CD4-positive, alpha-beta T cell treated with Interleukin-10 for 1 hour (primary cell): Measurements from ENCODE around the gene HBP1.
"Not testable (repeated sequence)": the region's sequence is repeated elsewhere in the genome, so short reads cannot be mapped to it uniquely, and the experiment has no call there.

Experiments
- DNase-seq: peaks from one replicate; pipeline ENCODE4 v3.0.0-alpha.2; 2020

Gene HBP1, protein sequence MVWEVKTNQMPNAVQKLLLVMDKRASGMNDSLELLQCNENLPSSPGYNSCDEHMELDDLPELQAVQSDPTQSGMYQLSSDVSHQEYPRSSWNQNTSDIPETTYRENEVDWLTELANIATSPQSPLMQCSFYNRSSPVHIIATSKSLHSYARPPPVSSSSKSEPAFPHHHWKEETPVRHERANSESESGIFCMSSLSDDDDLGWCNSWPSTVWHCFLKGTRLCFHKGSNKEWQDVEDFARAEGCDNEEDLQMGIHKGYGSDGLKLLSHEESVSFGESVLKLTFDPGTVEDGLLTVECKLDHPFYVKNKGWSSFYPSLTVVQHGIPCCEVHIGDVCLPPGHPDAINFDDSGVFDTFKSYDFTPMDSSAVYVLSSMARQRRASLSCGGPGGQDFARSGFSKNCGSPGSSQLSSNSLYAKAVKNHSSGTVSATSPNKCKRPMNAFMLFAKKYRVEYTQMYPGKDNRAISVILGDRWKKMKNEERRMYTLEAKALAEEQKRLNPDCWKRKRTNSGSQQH

DNA sequence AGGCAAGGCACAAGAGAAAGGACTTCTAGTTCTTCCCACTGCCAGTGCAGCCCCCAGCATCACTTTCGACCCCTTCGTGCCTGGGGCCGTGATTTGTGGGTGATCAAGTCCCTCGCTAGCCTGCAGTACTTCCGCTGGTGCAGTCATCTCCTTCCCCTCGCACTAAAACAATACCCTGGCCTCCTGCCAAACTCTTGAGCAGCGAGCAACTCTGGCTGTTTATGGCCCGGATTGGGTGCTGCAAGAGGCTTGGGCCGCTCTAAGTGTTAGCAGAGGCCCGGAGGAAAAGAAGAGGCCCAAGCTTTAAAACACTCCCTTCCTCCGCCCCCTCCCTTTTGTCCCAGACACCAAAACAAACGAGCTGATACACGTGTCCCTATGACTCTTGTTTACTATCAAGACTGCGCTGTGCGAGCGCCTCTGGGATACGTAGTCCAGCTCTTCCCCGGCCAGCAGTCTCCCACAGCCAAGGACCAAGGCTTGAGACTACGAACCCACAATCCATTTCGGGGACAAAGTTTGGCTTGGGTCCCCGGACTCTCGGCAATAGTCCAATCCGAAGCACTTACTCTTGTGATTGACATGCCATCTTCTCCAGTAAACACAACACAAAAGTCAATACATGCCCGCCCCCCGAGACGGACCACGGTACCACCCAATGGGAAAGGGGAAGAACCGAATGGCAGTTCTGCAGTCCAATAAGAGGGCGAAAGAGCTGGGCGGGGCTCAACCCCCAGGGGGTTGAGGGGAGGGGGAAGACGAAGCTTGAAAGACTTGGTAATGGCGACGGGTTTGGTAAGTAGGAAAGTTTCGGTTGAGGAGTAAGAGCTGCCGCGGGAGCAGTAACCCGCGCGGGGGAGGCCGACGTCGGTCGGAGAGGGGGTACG, at the start of gene HBP1:
HBP1 (plus strand) TSS at position 771 of the 887 bp plus-strand sequence. CDS start 10,891 bp downstream, outside the sequence.
- peak; percentile 100 for DNase-seq

DNA sequence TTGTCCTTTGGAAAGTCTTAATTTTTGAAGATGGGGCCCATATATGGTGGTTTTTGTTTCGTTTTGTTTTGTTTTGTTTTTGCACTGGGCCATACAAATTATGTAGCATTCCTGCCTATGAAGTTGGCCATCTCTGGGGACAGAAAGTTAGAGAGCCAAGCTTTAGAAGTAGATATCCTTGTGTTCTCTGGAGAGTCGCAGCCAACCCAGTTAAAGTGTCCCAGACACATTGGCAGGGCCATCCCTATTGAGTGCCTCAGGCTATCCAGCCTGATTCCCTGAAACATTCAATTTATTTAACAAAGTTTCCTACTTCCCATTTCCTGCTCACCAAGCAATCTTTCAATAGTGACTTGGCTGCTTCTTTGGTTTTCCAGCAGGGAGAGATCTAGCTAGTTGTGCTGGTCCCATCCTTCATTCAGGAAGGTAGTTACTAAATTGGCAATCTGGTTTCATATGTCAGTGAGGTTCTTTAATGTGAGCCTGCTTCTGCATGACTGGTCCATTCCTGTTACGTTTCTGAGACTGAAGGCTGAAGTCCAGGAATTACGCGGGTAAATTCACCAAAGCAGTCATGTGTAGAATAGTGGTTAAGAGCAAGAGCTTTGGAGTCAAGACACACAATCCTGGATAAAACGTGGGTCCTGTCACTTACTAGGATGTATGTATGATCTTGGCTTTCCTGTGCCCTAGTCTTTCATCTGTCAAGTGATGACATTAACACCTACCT, 49.3 kb upstream of the HBP1 start:
- no peak for DNase-seq

DNA sequence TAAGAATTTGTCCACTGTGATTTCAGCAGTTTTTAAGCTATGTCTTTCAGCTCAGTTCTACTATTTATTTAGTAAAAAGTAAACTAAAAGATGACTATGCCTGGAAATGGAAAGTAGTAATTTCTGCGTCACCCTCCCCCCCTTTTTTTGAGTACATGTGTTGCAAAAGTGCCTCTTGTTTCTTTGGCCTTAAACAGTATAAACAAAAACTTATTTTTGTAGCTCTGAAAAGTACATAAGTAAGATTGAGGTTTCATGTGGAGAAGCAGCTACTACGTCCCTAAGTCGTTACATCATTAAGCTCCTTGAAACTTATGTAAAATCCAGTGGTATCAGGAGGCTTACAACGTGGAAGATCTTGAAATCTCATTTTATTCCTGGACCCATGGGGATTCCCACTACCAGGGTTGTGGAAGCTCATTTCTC, 46.3 kb upstream of the HBP1 start:
- DNase-seq, result no peak

DNA sequence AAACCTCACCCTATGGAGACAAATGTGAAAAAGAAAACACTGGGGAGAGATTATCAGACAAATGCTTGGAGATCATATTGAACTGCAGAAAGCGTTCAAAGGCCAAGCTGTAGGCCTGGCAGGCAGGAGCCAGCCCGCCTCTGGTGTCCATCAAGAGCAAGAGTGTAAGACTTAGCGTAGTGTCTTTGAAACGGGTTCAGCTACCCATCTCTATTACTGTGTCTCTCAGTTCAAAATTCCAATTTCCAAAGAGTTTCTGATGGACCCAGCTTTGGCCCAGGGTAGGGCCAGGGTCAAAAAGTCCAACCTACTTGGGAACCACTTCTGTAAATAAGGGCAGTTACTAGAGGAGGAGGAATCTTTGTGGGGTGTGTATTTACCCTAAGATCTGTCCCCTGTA, 45.4 kb upstream of the HBP1 start:
- no peak for DNase-seq

DNA sequence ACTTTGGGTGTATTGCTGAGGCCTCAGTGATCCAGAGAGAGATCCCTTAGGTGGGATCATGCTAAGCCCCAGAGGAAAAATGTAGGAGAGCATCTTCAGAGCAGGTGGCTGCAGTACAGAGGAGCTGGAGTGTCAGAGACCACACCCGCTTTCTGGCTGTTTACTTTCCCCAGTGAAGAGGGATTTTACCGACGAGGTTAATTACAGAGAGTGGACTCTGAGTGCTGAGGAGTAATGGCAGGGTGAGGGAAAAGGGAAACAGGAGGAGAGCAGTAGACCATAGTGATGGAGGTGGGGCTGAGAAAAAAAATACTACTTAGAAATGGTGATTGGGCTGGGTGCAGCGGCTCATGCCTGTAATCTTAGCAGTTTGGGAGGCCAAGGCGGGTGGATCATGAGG, 43.3 kb upstream of the HBP1 start:
- no peak for DNase-seq

DNA sequence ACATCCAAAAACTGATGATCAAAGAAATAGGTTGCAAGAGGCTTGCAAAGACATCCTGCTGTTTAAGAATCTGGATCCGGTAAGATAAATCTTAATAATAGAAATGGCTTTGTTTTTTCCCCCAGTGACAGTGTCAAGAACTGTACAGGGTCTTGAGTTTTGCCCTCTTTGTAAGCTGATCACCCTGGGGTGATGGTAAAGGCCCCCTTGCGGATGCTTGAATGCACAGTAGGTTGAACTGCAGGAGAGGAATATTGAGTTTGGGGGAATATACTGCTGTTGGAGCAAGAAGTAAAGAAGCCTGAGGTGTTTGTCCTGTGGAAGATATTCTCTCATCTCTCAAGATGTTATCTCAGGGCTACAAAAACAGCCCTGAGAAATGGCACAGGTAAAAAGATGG, 40.6 kb upstream of the HBP1 start:
- DNase-seq, result no peak

DNA sequence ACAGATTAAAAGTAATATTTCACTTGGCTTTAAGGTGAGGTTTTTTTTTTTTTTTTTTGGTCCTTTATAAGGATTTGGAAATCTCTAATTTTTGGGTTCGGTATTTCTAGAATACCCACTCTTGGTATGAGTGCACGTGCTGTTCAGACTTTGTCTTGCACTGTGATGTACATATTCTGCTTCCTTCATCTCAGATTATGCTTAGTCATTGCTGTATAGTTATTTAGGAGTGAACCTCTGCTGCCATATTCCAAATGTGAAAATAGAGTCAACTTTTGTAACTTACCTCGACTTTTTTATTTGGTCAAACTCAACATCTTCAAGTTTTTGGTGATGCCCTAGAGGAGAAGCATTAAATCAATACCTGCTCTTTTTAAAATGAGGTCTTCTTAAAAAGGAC, 40.1 kb upstream of the HBP1 start:
- DNase-seq, result no peak

DNA sequence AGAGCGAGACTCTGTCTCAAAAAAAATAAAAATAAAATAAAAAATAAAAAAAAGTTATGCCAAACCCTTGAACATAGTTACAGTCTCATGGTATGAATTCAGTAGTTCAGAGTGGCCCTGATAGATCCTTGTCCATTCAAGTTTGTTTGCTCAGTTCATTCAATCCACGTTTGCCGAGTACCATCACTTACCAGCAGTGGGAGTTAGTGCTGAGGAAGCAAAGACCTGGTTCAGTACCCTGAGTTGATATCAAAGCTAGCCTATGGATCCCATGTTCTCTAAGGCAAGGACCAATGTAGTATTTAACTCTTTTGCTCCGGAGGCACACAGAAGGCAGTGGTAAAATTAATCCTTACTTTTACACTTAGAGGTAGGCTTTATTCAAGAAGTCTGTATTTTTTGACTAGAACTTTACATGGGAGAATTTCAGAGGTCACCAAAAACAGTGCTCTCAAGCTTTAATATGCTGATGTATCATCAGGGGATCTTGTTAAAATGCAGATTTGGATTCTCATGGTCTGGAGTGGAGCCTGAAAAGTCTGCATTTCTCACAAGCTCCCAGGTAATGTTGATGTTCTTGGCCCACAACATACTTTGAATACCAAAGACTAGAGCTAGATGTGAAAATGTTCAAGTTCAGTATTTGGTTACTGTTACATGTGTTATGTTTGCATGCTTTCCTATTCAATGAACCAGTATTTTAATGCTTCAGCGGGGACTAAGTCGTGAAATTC, 38.1 kb upstream of the HBP1 start:
- no peak for DNase-seq

DNA sequence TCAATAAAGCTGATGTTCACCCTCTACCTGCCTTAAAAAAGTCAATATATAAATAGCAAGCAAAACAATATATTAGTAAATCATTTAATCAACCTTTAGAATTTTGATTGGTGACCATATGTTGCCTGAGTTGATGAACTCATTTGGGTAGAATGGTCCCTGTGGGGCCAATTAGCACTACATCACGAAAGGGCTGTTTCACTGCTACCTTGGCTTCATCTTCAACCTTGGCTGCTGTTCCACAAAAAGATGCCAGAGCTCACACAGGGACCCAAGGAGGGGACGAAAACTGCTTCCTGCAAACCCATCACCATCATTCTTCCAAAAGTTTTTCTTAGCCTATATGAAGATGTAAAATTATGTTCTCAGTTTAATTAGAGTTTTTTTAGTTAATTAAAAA, 35.4 kb upstream of the HBP1 start:
- no peak for DNase-seq

DNA sequence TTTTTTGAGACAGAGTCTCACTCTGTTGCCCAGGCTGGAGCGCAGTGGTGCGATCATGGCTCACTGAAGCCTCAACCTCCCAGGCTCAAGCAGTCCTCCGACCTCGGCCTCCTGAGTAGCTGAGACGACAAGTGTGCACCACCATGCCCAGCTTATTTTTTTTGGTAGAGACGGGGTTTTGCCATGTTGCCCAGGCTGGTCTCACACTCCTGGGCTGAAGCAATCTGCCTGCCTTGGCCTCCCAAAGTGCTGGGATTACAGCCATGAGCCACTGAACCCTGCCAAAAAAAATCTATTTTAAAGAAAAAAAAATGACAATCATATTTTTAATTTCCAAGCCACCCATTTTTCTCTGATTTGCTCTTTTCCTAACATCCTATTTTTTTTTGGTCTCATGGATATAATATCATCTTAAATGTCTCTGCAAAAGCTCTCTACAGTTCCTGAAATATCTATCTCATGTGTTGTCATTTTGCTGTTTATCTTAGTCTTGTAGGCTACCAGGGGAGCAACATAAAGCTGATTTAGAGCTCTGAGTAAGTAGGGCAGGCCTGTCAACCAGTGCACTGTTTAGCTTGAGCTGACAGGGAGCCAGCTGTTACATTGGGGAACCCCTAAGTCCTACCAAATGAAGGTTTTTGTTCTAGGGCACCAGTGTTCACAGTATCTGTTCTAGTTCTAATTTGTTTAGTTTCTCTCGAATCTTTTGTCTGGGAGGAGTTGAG, 29.9 kb upstream of the HBP1 start:
- DNase-seq, result no peak

DNA sequence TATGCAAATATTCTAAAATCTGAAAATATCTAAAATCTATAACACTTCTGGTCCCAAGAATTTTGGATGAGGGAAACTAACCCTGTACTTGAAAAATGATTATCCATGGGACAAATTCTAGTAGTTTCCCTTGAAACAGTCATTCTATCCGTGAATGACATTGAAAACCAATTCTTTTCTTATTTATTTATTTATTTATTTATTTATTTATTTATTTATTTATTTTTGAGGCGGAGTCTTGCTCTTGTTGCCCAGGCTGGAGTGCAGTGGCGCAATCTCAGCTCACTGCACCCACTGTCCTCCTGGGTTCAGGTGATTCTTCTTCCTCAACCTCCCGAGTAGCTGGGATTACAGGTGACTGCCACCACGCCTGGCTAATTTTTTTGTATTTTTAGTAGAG, 24.9 kb upstream of the HBP1 start:
- DNase-seq, result not testable (repeated sequence)

DNA sequence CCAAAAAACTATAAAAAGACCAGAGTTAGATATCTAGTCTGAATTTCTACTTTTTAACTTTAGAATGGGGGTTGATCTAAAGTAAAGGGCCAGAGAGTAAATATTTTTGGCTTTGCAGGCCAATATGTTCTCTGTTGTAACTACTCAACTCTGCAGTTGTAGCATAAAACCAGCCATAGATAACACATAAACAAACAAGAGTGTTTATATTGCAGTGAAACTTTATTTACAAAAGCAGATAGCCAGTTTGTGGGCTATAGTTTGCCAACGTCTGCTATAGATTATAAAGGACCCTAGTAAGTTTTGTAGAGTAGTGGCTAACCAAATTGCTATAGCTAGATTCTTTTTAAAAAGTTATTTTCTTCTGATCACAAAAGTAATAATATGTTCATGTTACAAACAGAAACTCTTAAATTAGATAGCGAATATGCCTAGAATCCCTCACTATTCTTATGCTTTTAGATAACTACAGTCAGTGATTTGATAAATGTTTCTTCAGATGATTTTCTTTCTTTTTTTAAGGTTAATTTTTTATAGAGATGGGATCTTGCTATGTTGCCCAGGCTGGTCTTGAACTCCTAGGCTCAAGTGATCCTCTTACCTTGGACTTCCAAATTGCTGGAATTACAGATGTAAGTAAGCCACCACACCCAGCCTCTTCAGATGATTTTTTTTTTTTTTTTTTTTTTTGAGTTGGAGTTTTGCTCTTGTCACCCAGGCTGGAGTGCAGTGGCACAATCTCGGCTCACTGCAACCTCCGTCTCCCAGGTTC, 23.6 kb upstream of the HBP1 start:
- DNase-seq, result no peak

DNA sequence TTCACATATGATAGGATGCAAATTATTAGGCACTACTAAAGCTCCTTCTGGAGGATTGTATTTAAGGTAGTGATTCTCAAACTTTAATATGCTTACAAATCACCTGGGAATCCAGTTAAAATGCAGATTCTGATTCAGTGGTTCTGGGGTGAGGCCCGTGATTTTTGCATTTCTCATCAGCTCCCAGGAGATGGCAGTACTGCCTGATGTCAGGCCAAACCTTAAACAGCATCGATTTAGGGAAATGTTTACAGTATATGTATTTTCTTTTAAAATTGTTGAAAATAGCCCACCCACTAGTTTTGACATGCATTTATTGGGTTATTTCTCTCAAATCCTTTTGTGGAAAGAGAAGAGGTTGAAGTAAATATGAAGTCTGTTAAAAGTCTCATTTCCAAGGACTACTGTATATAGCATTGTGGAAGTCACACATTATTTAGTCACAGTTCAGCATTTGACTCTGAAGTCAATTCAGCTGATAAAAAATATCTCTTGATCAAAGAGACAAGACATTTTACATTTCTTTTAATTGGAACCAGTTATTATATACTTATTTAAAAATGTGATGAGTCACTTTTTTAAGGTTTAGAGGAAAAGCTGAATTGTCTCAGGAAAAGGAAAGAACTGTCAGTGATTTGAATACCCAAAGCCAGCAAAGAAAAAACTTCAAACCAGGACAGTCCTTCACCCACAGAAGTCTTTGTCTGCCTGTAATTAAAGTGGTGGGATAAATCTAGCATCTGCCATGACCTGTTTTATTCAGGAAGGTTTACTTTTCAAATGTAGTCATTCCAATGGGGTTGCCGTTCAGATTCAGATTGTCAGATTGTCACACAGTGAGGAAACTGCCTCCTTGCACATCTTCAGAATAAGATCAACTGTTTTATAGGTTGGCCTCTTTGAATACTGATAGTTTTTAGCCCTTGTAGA, 21.1 kb upstream of the HBP1 start:
- DNase-seq, result peak; percentile 60

DNA sequence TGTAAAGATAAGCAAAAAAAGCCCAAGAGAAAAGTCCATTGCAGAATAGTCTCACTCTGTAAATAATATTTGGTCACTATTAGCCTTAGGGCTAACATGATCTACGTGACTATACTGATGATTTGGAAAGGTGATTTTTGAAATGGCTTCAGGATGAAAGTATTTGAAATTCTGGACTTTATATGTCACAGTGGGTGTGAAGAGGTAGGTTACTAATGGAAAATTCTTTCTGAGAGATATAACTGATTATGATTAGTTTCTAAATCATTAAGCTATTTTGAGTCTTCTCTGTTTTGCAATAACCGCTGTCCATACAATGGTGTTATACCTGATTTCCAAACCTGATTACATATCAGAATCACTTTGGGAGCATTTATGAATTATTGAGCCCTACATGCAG, 20.1 kb upstream of the HBP1 start:
- no peak for DNase-seq

DNA sequence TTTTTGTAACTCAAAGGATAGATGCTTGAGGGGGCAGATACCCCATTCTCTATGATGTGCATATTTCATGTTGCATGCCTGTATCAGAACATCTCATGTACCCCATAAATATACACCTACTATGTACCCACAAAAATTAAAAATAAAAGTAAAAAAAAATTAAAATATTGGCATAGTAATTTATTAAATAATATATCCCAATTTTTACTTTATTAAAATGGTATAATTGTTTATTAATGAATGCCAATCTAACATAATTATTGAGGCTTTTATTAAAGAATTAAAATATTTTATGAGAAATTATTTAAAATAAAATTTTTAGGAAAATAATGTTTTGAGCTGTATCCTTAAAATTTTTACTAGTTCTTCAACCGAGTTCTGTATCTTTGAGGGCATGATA, 18.9 kb upstream of the HBP1 start:
- DNase-seq, result no peak

DNA sequence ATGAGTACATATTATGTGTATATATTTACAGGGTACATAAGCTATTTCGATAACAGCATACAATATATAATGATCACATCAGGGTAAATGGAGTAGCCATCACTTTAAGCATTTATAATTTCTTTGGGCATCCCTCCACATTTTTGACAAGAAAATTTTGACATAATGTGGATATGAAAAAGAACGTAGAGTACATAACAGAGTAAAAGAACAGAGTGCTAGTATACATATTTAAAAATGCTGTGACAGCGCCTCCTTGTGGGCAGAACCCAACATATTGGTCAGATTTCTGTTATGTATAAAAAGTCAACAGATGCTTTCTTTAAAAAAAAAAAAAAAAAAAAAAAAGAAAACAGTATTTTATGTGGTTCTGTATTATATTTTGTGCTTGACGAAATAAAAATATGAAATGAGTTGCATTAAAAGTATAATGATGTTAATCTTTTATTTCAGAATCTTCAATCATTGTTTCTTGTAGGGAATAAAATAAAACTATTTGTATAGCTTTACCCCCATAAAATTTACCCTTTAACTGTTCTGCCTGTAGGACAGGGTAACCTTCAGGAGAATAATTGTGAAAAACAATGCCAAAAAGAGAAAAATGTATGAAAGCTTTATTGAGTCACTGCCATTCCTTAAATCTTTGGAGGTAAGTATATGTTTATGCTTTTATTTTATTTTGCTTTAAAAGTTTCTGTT, 18.3 kb upstream of the HBP1 start:
- peak; percentile 84 for DNase-seq

DNA sequence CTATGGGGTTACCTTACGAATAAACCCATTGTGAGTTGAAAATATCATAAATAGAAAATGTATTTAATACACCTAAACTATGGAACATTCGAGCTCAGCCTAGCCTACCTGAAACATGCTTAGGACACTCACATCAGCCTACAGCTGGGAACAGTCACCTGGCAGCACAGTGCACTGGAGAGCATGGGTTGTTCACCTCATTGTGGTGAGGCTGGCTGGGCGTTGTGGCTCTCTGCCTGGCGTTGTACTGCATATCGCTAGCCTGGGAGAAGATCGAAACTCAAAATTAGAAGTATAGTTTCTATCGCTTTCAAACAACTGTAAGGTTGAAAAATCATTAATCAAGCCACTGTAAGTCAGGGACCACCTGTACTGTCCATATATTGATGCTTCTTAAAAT, 17.3 kb upstream of the HBP1 start:
- DNase-seq, result no peak

DNA sequence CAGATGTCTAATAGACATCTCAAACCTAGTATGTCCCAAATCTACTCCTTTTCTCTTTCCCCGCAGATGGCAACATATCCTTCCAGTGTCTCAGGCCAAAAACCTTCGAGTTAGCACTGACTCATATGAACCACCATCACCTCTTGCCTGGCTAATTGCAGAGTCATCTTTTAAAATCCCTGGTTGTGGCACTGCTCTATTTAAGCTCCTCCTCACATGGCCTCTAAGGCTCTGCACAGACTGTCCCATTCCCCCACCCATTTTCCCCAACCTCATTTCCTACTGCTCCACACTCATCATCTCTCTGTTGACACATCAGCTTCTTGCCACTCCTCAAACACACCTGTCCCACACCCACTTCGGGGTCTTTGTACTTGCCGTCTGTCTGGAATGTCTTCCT, 16.8 kb upstream of the HBP1 start:
- DNase-seq, result no peak

DNA sequence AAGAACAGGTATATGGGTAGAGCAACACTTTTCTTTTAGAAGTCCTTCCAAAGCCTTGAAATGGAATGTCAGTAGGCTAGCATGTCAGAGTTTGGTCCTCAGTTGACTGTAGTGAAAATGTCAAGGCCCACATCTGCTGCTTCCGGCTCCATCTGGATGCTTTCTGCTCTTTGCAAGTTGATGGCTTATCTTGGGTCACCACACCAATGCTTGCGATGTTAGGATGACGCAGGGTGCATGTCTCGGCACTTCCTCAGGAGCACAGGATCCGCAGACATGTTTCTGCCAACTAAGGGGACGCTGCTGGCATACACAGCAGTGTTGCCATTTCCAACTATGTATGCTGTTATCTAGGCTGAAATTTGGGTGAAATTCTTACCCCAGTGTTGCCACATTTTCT, 14.0 kb upstream of the HBP1 start:
- DNase-seq, result no peak
